K562 (cell line): Measurements from ENCODE around the gene PPT2. TPM values are rescaled to one million over a fixed set of nuclear protein-coding genes. Genes with fewer than 3 reads are reported as not detected.

Experiments
- CBX2 ChIP-seq: fragments of 200-600 bp; sonication (generic); IDR thresholded peaks from one replicate; pipeline ENCODE4 v1.6.1; 2012; ENCODE audit warnings: mild to moderate bottlenecking, low read length, inconsistent platforms; ENCODE audit not compliant: insufficient read depth, poor library complexity, severe bottlenecking
- CBX8 ChIP-seq: fragments of 200-600 bp; sonication (generic); IDR thresholded peaks from 2 replicates; pipeline ENCODE4 v1.6.1; 2012; ENCODE audit warnings: borderline replicate concordance, mixed run types, low read depth, mild to moderate bottlenecking, moderate library complexity, mixed read lengths, low read length, control low read depth, inconsistent platforms; ENCODE audit not compliant: poor library complexity, severe bottlenecking; ENCODE audit errors: extremely low read depth
- CUX1 ChIP-seq: fragments of 200-800 bp; sonication (Bioruptor generic); IDR thresholded peaks from 2 replicates; pipeline ENCODE4 v1.6.1; 2016; ENCODE audit warnings: missing genetic modification characterization, missing compliant biosample characterization
- EGR1 ChIP-seq: fragments of 450-650 bp; conservative IDR thresholded peaks from 2 replicates; pipeline ENCODE4 v1.6.1; 2017; ENCODE audit warnings: mild to moderate bottlenecking
- ESRRA ChIP-seq: fragments of 450-650 bp; IDR thresholded peaks from 2 replicates; pipeline ENCODE4 v1.6.1; 2014; ENCODE audit warnings: low read depth, mild to moderate bottlenecking, moderate library complexity, borderline replicate concordance
- HMBOX1 ChIP-seq: sonication (generic); IDR thresholded peaks from 2 replicates; pipeline ENCODE4 v1.6.1; 2016
- ID3 ChIP-seq, 2 experiments: fragments of 250-450 bp in 1 of 2; fragments of 450-650 bp in 1 of 2; sonication (Bioruptor Pico) in 1 of 2; IDR thresholded peaks; 2 replicates each; pipeline versions ENCODE4 v1.6.1 to v1.8.0; 2016 to 2021; ENCODE audit warnings: mild to moderate bottlenecking in 2 of 2, moderate library complexity in 2 of 2, missing compliant biosample characterization in 1 of 2, missing genetic modification characterization in 1 of 2
- MEF2D ChIP-seq: conservative IDR thresholded peaks from 2 replicates; pipeline ENCODE4 v1.6.1; 2016; ENCODE audit warnings: low read depth, missing genetic modification characterization, missing compliant biosample characterization
- MTA2 ChIP-seq: fragments of 450-650 bp; IDR thresholded peaks from 2 replicates; pipeline ENCODE4 v1.6.1; 2016; ENCODE audit warnings: low read depth
- NFATC3 ChIP-seq: fragments of 450-650 bp; IDR thresholded peaks from 2 replicates; pipeline ENCODE4 v1.6.1; 2017; ENCODE audit warnings: mild to moderate bottlenecking
- OTX1 ChIP-seq: fragments of 450-650 bp; formaldehyde crosslinking; IDR thresholded peaks from 2 replicates; pipeline ENCODE4 v1.4.0; 2022; ENCODE audit warnings: mild to moderate bottlenecking
- PKNOX1 ChIP-seq: fragments of 450-650 bp; IDR thresholded peaks from 2 replicates; pipeline ENCODE4 v1.6.1; 2016
- RNF2 ChIP-seq: sonication (generic); IDR thresholded peaks from 2 replicates; pipeline ENCODE4 v1.6.1; 2016
- RUNX1 ChIP-seq: sonication (generic); IDR thresholded peaks from 2 replicates; pipeline ENCODE4 v1.6.1; 2016; ENCODE audit warnings: antibody characterized with exemption, low read depth
- SMAD1 ChIP-seq: fragments of 150-350 bp; IDR thresholded peaks from 2 replicates; pipeline ENCODE4 v1.6.1; 2014; ENCODE audit warnings: low read length, low read depth; ENCODE audit not compliant: partially characterized antibody
- TARDBP ChIP-seq: fragments of 450-650 bp; IDR thresholded peaks from 2 replicates; pipeline ENCODE4 v1.6.1; 2016
- ZNF197 ChIP-seq: fragments of 200-800 bp; sonication (Bioruptor generic); IDR thresholded peaks from 2 replicates; pipeline ENCODE4 v1.6.1; 2016; ENCODE audit warnings: low read depth, missing genetic modification characterization, missing compliant biosample characterization
- ZNF431 ChIP-seq: sonication (generic); formaldehyde crosslinking; IDR thresholded peaks from 2 replicates; pipeline ENCODE4 v1.8.0; 2022; ENCODE audit warnings: mild to moderate bottlenecking, missing genetic modification reagents
- ZNF436 ChIP-seq: fragments of 250-450, 450-650 bp; sonication (Bioruptor Pico); formaldehyde crosslinking; IDR thresholded peaks from 2 replicates; pipeline ENCODE4 v1.7.0; 2020; ENCODE audit warnings: mild to moderate bottlenecking
- ZNF583 ChIP-seq: fragments of 250-450 bp; sonication (Bioruptor Pico); IDR thresholded peaks from 2 replicates; pipeline ENCODE4 v1.4.0; 2020
- ZNF589 ChIP-seq: fragments of 200-800 bp; sonication (Bioruptor generic); IDR thresholded peaks from 2 replicates; pipeline ENCODE4 v1.6.1; 2016; ENCODE audit warnings: low read depth, missing genetic modification characterization, missing compliant biosample characterization
- polyA plus RNA-seq, 8 experiments: library from polyadenylated mRNA; depleted of rRNA in 4 of 8; stranded (reverse) in 5 of 8; unstranded in 3 of 8; fragments of >200 nt; fragmentation: Nextera tagmentation in 2 of 8; fragmentation: Illumina TruSeq in 1 of 8; extraction: Ambion mirVana in 2 of 8; extraction: Trizol in 1 of 8; gene quantifications; 2 replicates each; pipeline versions ENCODE4 v1.2.1 to v1.2.3, GENCODE V29; 2011 to 2014; ENCODE audit warnings: inconsistent platforms in 1 of 8, missing spikeins in 1 of 8
- total RNA-seq, 7 experiments: library from RNA; depleted of rRNA in 6 of 7; stranded (reverse); fragments of >200 nt in 6 of 7; fragmentation: Illumina TruSeq in 2 of 7; extraction: Trizol in 2 of 7; gene quantifications; 2 replicates each; pipeline versions ENCODE4 v1.2.1 to v1.2.3, GENCODE V29; 2011 to 2021; ENCODE audit warnings: low replicate concordance in 1 of 7

PPT2 gene
- total and polyA plus RNA-seq, 9 of the 15 experiments (the other 6 are each of a cell fraction or from before 2014, with no cell fraction given): 27.4 to 98.8 (median 69.9) TPM

GRCh38 chr6:32131439-32131948, 22.4 kb upstream of the PPT2 start (continued):
- peak; percentile 96 for TF ChIP-seq EGR1
- TF ChIP-seq CBX2: no peak
- TF ChIP-seq MEF2D: peak; percentile 65; the same call in 1 of the 2 replicates
- TF ChIP-seq ZNF431 (CRISPR knock-in tag): no peak
- TF ChIP-seq SMAD1: peak; percentile 94
- peak; percentile 77 for TF ChIP-seq OTX1 (CRISPR knock-in tag)
- 0 out of 2 replicates have a peak, but pooled peaks have one; percentile 33 for TF ChIP-seq ZNF197 (CRISPR knock-in tag)
- peak; percentile 66; the same call in 1 of the 2 replicates for TF ChIP-seq PKNOX1
- TF ChIP-seq HMBOX1: peak; percentile 64; the same call in 1 of the 2 replicates
- TF ChIP-seq ZNF583 (CRISPR knock-in tag): peak; percentile 79
- TF ChIP-seq ESRRA: 0 out of 2 replicates have a peak, but pooled peaks have one; percentile 51
- peak; percentile 100 for TF ChIP-seq MTA2
- peak; percentile 71; the same call in 1 of the 2 replicates for TF ChIP-seq RNF2
- no peak for TF ChIP-seq ZNF436
- TF ChIP-seq CBX8: no peak
- no peak for TF ChIP-seq ID3 (CRISPR knock-in tag; IDR thresholded peaks at IDR 0.05)
- peak; percentile 85 for TF ChIP-seq ID3 (tag; IDR thresholded peaks at IDR 0.05)
- peak; percentile 75; the same call in 1 of the 2 replicates for TF ChIP-seq RUNX1
- peak; percentile 97 for TF ChIP-seq TARDBP
- peak; percentile 90 for TF ChIP-seq ZNF589 (CRISPR knock-in tag)
- TF ChIP-seq NFATC3: 0 out of 2 replicates have a peak, but pooled peaks have one; percentile 84
- peak; percentile 62; the same call in 1 of the 2 replicates for TF ChIP-seq CUX1
